ENCODE results near the gene C3orf22.

DNA sequence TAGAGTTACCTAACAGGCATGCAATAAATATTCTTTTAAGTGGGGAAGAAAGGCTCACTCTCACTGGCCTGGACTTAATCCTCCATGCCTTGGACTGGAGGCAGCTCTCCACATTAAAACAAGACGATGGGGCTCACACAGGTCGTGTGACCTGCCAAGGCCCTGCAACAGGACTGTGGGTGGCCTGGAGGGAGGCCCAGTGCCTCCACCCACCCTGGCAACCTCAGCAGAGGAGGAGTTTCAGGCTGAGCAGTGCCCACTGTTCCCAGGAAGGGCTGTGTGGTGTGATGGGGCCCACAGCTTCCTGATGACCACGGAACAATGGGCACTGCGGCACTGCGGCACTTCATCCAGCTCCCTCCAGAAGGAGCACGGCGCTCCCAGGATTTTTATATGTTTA, 46.7 kb downstream of the C3orf22 start:
- TF ChIP-seq, protein P1, sequence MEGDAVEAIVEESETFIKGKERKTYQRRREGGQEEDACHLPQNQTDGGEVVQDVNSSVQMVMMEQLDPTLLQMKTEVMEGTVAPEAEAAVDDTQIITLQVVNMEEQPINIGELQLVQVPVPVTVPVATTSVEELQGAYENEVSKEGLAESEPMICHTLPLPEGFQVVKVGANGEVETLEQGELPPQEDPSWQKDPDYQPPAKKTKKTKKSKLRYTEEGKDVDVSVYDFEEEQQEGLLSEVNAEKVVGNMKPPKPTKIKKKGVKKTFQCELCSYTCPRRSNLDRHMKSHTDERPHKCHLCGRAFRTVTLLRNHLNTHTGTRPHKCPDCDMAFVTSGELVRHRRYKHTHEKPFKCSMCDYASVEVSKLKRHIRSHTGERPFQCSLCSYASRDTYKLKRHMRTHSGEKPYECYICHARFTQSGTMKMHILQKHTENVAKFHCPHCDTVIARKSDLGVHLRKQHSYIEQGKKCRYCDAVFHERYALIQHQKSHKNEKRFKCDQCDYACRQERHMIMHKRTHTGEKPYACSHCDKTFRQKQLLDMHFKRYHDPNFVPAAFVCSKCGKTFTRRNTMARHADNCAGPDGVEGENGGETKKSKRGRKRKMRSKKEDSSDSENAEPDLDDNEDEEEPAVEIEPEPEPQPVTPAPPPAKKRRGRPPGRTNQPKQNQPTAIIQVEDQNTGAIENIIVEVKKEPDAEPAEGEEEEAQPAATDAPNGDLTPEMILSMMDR (conservative IDR thresholded peaks at IDR 0.05; ENCODE audit: low read length) = no peak
- no peak for TF ChIP-seq EZH2phosphoT487 (IDR thresholded peaks at IDR 0.05; ENCODE audit: borderline replicate concordance, low read depth, low read length)
